GM23248 (cell line): Measurements from ENCODE around the gene SERAC1. TPM values are rescaled to one million over a fixed set of nuclear protein-coding genes. Genes with fewer than 3 reads are reported as not detected.
"Not testable (repeated sequence)": the region's sequence is repeated elsewhere in the genome, so short reads cannot be mapped to it uniquely, and the experiment has no call there.

Experiments used
- DNase-seq: peaks from one replicate; pipeline ENCODE4 v3.0.0-alpha.2; 2015
- H2AFZ ChIP-seq: fragments of 200-600 bp; sonication (generic); 2 replicates; pipeline ENCODE4 v1.6.1; 2016; ENCODE audit warnings: antibody characterized with exemption
- H3F3A ChIP-seq: fragments of 200-600 bp; sonication (generic); 2 replicates; pipeline ENCODE4 v1.6.1; 2016; ENCODE audit warnings: mild to moderate bottlenecking, antibody characterized with exemption, mixed run types; ENCODE audit not compliant: insufficient read depth
- H3K27ac ChIP-seq: fragments of 200-600 bp; sonication (generic); 2 replicates; pipeline ENCODE4 v1.5.1; 2016; ENCODE audit warnings: mild to moderate bottlenecking
- H3K27me3 ChIP-seq: fragments of 200-600 bp; sonication (generic); replicated peaks from 2 replicates; pipeline ENCODE4 v1.6.1; 2016; ENCODE audit warnings: mild to moderate bottlenecking; ENCODE audit not compliant: insufficient read depth
- H3K36me3 ChIP-seq: fragments of 200-600 bp; sonication (generic); 2 replicates; pipeline ENCODE4 v1.6.1; 2016; ENCODE audit warnings: low read depth, mild to moderate bottlenecking
- H3K4me1 ChIP-seq: fragments of 200-600 bp; sonication (generic); 2 replicates; pipeline ENCODE4 v1.6.1; 2016; ENCODE audit warnings: mild to moderate bottlenecking; ENCODE audit not compliant: insufficient read depth
- H3K4me2 ChIP-seq: fragments of 200-600 bp; sonication (generic); one replicate; pipeline ENCODE4 v1.6.1; 2016; ENCODE audit warnings: mild to moderate bottlenecking; ENCODE audit not compliant: unreplicated experiment
- H3K4me3 ChIP-seq: fragments of 200-600 bp; sonication (generic); 2 replicates; pipeline ENCODE4 v1.5.1; 2016; ENCODE audit warnings: mild to moderate bottlenecking
- H3K79me2 ChIP-seq: fragments of 200-600 bp; sonication (generic); 2 replicates; pipeline ENCODE4 v1.6.1; 2016; ENCODE audit warnings: mild to moderate bottlenecking; ENCODE audit not compliant: insufficient read depth
- H3K9ac ChIP-seq: fragments of 200-600 bp; sonication (generic); 2 replicates; pipeline ENCODE4 v1.6.1; 2016; ENCODE audit warnings: mild to moderate bottlenecking
- H3K9me2 ChIP-seq: fragments of 200-600 bp; sonication (generic); 2 replicates; pipeline ENCODE4 v1.6.1; 2016; ENCODE audit warnings: mixed run types, mild to moderate bottlenecking, moderate library complexity; ENCODE audit not compliant: insufficient read depth
- H3K9me3 ChIP-seq: fragments of 200-600 bp; sonication (generic); one replicate; pipeline ENCODE4 v1.6.1; 2017; ENCODE audit warnings: low read depth
- H4K20me1 ChIP-seq: fragments of 200-600 bp; sonication (generic); 2 replicates; pipeline ENCODE4 v1.6.0; 2016; ENCODE audit not compliant: insufficient read depth
- EZH2 ChIP-seq: fragments of 200-600 bp; sonication (generic); IDR thresholded peaks from 2 replicates; pipeline ENCODE4 v1.6.1; 2018; ENCODE audit warnings: antibody characterized with exemption, mild to moderate bottlenecking; ENCODE audit not compliant: insufficient read depth, poor library complexity, severe bottlenecking
- EZH2phosphoT487 ChIP-seq: fragments of 200-600 bp; sonication (generic); IDR thresholded peaks from 2 replicates; pipeline ENCODE4 v1.6.1; 2018; ENCODE audit warnings: antibody characterized with exemption, moderate library complexity, mild to moderate bottlenecking, low read depth; ENCODE audit not compliant: insufficient read depth
- WGBS, 2 experiments: methylation state at CpG; one replicate each; pipeline ENCODE4 v1.1.6; 2015 to 2017; ENCODE audit warnings: low lambda C conversion rate in 2 of 2, low coverage in 1 of 2; ENCODE audit errors: missing lambda C conversion rate in 2 of 2; 5-methylcytosine and 5-hydroxymethylcytosine counted together
- in situ Hi-C: fragments of 300-500 bp; cut with MboI; formaldehyde crosslinking; loops from 2 replicates; pipeline ENCODE4 v1.15.0; 2020
- polyA plus RNA-seq: library from polyadenylated mRNA; unstranded; fragments of >200 nt; fragmentation: Nextera tagmentation; extraction: Ambion mirVana; gene quantifications from 2 replicates; pipeline ENCODE4 v1.2.1, GENCODE V29; 2016
- total RNA-seq: library from RNA; depleted of rRNA; stranded (reverse); fragments of >200 nt; shearing (Covaris generic); gene quantifications from 2 replicates; pipeline ENCODE4 v1.2.3, GENCODE V29; 2014

SERAC1 gene
- total and polyA plus RNA-seq, 2 experiments from 2014 or later: 8.4 to 10.8 TPM

DNA sequence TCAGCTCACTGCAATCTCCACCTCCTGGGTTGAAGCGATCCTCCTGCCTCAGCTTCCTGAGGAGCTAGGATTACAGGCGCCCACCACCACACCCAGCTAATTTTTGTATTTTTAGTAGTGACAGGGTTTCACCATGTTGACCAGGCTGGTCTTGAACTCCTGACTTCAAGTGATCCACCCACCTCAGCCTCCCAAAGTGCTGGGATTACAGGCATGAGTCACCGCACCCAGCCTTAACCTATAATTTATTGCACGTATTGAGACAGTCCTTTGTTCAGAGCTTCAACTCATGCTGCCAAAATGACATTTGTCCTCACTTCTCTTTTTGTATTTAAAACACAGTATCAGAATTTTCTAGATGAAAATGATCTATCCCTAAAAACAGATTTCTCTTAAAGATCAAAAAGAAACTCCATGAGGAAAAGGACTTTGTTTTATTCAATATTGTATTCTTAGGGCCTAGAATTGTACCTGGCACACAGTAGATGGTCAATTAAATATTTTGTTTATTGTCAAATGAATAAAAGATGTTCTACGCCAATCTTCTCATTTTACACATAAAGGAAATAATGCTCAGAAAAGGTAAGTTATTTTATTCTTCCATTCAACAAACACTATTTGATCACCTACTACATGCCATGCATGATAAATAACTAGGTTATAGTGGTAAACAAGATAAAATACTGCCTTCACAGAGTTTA is 10.8 kb downstream of the SERAC1 start:
- H3K4me2 ChIP-seq: no peak overlapping the region
- H3K27me3 ChIP-seq: no peaks in the 10 kb centered on the region
- no peak overlapping the region for H3K9ac ChIP-seq
- no peak overlapping the region for H3K4me3 ChIP-seq
- H3K9me3 ChIP-seq: no peaks in the 10 kb centered on the region
- H3K27ac ChIP-seq: no peak overlapping the region
- H3K9me2 ChIP-seq: no peaks in the 10 kb centered on the region
- H2AFZ ChIP-seq: no peak overlapping the region
- no peaks in the 10 kb centered on the region for H4K20me1 ChIP-seq
- peaks cover 11% of the 10 kb centered on the region; the same call in 1 of the 2 replicates for H3K79me2 ChIP-seq
- in situ Hi-C loops: no loop called here
- peaks cover 32% of the 10 kb centered on the region for H3F3A ChIP-seq
- peaks cover 28% of the 10 kb centered on the region for H3K4me1 ChIP-seq
- DNase-seq: no peak
- WGBS, 2 experiments: 93 to 95% methylated on average over 5 of the region's 5 CpGs
- TF ChIP-seq EZH2phosphoT487: no peak
- no peak for TF ChIP-seq EZH2
- H3K36me3 ChIP-seq: no peaks in the 10 kb centered on the region

DNA sequence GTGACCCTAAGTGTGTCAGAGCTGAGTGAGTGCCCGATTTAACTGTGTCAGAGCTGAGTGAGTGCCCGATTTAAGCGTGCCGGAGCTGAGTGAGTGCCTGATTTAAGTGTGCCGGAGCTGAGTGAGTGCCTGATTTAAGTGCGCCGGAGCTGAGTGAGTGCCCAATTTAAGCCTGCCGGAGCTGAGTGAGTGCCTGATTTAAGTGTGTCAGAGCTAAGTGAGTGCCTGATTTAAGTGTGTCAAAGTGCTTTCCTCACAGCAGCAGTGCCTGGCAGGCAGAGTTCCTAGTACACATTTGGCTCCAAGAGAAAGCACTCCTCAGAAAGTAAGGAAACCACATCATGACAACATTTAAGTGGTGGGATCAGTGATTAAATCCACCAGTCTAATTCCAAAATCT is 13.2 kb downstream of the SERAC1 start:
- Histone ChIP-seq H3K4me1 (peaks cover 16% of the 10 kb centered on the region), H3K79me2 (peaks cover 3% of the 10 kb centered on the region; the same call in 1 of the 2 replicates), H3K4me3 (no peak overlapping the region), H4K20me1 (no peaks in the 10 kb centered on the region), H3K27me3 (no peaks in the 10 kb centered on the region), H3K9ac (no peak overlapping the region), H3K9me3 (no peaks in the 10 kb centered on the region), H3K9me2 (no peaks in the 10 kb centered on the region), H3K27ac (no peak overlapping the region), H3F3A (peaks cover 21% of the 10 kb centered on the region; the same call in 1 of the 2 replicates), H2AFZ (no peak overlapping the region), H3K4me2 (no peak overlapping the region), H3K36me3 (no peaks in the 10 kb centered on the region)
- in situ Hi-C loops: no loop called here
- no peak for DNase-seq
- no peak for TF ChIP-seq EZH2phosphoT487
- no peak for TF ChIP-seq EZH2
- WGBS, 2 experiments: 96 to 99% methylated on average over 8 of the region's 8 CpGs

DNA sequence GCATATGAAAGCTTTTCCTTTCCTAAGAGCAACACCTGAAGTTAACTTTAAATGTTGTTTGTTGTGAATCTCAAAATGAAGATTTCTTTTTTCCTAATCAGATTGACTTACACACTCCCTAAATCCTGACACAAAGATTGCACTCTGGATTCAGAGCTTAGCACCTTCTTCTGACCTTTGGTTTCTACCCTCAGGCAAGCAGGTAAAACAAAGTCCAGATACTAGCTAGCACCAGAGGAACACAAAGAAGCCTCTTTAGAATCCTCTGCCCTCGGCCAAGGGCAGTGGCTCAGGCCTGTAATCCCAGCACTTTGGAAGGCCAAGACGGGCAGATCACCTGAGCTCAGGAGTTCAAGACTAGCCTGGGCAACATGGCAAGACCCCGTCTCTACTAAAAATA is 14.5 kb downstream of the SERAC1 start:
- in situ Hi-C loops: no loop called here
- no peak for DNase-seq
- TF ChIP-seq EZH2 (no peak), EZH2phosphoT487 (no peak)
- no peak overlapping the region for H3K4me2 ChIP-seq
- H3K27me3 ChIP-seq: no peaks in the 10 kb centered on the region
- no peaks in the 10 kb centered on the region for H3K9me3 ChIP-seq
- no peak overlapping the region for H2AFZ ChIP-seq
- peaks cover 13% of the 10 kb centered on the region; the same call in 1 of the 2 replicates for H3F3A ChIP-seq
- H3K4me3 ChIP-seq: no peak overlapping the region
- H3K79me2 ChIP-seq: no peaks in the 10 kb centered on the region
- no peak overlapping the region for H3K9ac ChIP-seq
- 91 to 93% methylated on average over 3 of the region's 3 CpGs for WGBS, 2 experiments
- peaks cover 14% of the 10 kb centered on the region for H3K4me1 ChIP-seq
- no peak overlapping the region for H3K27ac ChIP-seq
- H3K9me2 ChIP-seq: no peaks in the 10 kb centered on the region
- no peaks in the 10 kb centered on the region for H3K36me3 ChIP-seq
- H4K20me1 ChIP-seq: no peaks in the 10 kb centered on the region

DNA sequence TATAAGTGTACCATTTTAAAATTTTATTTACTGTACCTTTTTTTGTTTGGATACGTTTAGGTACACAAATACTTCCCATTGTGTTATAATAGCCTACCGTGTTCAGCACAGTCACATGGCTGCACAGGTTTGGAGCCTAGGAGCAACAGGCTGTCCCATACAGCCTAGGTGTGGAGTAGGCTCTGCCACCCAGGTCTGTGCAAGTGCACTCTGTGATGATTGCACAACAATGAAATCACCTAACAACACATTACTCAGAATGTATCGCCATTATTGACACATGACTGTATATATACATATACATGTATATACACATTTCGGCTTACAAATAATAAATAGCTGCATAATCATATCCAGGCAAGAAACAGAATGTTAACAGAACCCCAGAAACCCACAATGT is 15.4 kb downstream of the SERAC1 start:
- Histone ChIP-seq H2AFZ (no peak overlapping the region), H3F3A (peaks cover 5% of the 10 kb centered on the region; the same call in 1 of the 2 replicates), H3K4me1 (peaks cover 7% of the 10 kb centered on the region; the same call in 1 of the 2 replicates), H3K9ac (no peak overlapping the region), H3K9me2 (no peaks in the 10 kb centered on the region), H3K36me3 (no peaks in the 10 kb centered on the region), H3K9me3 (no peaks in the 10 kb centered on the region), H3K4me3 (no peak overlapping the region), H3K27ac (no peak overlapping the region), H3K27me3 (no peaks in the 10 kb centered on the region), H3K4me2 (no peak overlapping the region), H4K20me1 (no peaks in the 10 kb centered on the region), H3K79me2 (no peaks in the 10 kb centered on the region)
- 88 to 90% methylated on average over 4 of the region's 4 CpGs for WGBS, 2 experiments
- DNase-seq: no peak
- in situ Hi-C loops: no loop called here
- TF ChIP-seq EZH2: no peak
- TF ChIP-seq EZH2phosphoT487: no peak

DNA sequence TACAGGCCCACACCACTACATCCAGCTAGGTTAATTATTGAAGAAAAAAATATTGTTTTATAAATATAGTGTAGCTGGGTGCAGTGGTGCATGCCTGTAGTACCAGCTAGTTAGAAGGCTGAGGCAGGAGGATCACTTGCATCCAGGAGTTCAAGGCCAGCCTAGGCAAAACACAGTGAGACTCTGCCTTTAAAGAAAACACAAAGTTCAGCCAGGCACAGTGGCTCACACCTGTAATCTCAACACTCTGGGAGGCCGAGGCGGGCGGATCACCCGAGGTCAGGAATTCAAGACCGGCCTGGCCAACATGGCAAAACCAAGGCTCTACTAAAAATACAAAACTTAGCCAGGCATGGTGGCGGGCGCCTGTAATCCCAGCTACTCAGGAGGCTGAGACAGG is 16.0 kb downstream of the SERAC1 start:
- in situ Hi-C loops, DNase-seq: not testable (repeated sequence)
- 96 to 98% methylated on average over 7 of the region's 7 CpGs for WGBS, 2 experiments

More for the DNA sequence above, 16.0 kb downstream of the SERAC1 start:
- H3K27ac ChIP-seq, H3K4me2 ChIP-seq, H3K9me3 ChIP-seq, H2AFZ ChIP-seq, H3K27me3 ChIP-seq, H4K20me1 ChIP-seq, H3K4me3 ChIP-seq, H3K9me2 ChIP-seq, H3K9ac ChIP-seq, H3F3A ChIP-seq, H3K79me2 ChIP-seq, H3K4me1 ChIP-seq, H3K36me3 ChIP-seq: not testable (repeated sequence)
